NCI-H2171 treated with DMSO at 0.1 percent for 48 hours (cell line): ENCODE results near the gene OSBP2.

Experiments used
- DNase-seq: peaks from one replicate; lab custom pipeline; 2025; lab: John Stamatoyannopoulos, UW

The OSBP2 gene

DNA sequence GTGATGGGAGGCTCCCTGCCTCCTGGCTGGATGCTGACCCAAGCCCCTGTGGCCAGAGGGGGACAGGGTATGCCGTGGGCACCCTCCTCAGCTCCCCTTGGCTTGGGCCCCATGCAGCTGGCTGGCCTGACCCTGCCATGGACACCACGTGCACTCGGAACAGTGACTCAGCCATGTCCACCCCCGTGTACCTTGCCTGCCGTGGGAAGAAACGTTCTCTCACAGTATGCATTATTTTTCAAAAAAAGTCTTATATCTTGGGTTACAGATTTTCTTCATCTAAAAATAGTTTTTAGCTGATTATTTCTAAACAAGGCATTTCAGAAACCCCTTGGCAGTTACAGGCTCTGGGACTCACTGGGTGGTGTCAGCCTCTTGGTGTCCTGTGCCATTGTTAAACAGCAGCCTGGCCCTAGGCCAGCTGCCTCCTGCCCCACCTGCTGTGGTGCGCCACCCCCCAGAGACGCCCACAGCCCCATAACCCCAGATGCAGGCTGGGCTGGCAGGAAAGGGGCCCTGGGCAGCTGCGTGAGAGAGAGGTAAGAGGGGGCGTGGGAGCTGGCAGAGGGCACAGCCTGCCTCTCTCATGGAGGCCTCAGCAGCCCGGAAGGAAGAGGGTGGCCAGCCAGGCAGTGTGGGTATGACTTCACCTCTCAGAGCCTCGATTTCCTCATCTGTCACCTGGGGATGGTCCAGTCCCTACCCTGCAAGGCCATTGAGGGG is 174.2 kb downstream of the OSBP2 start:
- peak; percentile 56 for DNase-seq

- no peak for DNase-seq
These were observed 175.2 kb downstream of the OSBP2 start for GRCh38 chr22:30869667-30870395.

DNA sequence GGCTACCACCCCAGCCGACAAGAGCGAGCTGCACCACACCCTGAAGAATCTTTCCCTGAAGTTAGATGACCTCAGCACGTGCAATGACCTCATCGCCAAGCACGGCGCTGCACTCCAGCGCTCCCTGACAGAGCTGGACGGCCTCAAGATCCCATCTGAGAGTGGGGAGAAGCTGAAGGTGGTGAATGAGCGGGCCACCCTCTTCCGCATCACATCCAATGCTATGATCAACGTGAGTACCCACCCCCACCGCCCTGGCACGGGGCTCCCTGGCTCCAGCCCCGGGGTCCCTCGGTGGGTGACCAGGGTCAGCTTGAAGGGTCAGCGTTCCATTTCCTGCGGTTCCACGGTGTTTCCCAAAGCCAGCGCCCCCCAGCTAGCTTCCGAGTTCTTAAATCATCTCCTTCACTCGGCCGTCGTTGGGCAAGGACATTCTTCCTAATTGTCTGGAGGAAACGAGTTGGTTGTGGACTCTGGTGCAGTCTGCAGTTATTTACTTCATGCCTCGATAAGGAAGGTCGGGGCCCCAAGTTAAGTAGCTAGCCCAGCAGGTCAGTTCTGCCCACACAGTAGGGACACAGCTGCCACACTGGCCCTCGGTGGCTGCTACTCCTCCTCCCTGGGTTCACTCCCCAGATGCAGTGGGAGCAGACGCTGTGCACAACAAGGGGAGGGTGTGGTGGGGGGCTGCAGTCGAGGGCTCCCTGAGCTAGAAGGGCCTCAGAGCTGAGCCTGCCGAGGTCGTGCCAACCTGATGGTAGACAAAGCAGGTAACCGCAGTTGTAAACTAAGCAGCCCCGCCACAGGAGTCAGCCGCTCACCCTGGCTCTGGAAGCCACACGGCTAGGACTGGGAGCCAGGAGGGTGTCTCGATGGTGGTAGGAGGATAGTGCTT is 176.0 kb downstream of the OSBP2 start:
- no peak for DNase-seq

GRCh38 chr22:30871391-30872284 is 177.0 kb downstream of the OSBP2 start:
- no peak for DNase-seq

- DNase-seq, result peak; percentile 57
These were observed 177.8 kb downstream of the OSBP2 start for GRCh38 chr22:30872285-30873041.

- no peak for DNase-seq
These were observed 178.5 kb downstream of the OSBP2 start for GRCh38 chr22:30873086-30873650.

DNA sequence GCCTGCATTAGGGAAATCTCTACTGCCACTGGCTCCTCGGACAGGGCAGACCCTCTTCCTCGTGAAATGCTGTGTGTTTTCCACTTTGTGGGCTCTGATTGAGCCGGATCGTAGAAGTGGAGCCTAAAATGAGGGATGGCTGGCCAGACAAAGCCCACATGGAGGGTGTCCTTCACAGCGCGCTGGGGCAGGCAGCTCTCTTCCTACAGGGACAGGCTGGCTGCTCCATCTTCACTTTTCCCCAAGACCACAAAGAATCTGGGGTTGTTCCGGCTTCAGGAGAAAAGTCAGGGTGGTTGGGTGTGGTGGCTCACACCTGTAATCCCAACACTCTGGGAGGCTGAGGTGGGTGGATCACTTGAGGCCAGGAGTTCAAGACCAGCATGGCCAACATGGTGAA is 179.0 kb downstream of the OSBP2 start:
- DNase-seq, result no peak

- DNase-seq, result no peak
These were observed 180.0 kb downstream of the OSBP2 start for GRCh38 chr22:30874431-30875370.

DNA sequence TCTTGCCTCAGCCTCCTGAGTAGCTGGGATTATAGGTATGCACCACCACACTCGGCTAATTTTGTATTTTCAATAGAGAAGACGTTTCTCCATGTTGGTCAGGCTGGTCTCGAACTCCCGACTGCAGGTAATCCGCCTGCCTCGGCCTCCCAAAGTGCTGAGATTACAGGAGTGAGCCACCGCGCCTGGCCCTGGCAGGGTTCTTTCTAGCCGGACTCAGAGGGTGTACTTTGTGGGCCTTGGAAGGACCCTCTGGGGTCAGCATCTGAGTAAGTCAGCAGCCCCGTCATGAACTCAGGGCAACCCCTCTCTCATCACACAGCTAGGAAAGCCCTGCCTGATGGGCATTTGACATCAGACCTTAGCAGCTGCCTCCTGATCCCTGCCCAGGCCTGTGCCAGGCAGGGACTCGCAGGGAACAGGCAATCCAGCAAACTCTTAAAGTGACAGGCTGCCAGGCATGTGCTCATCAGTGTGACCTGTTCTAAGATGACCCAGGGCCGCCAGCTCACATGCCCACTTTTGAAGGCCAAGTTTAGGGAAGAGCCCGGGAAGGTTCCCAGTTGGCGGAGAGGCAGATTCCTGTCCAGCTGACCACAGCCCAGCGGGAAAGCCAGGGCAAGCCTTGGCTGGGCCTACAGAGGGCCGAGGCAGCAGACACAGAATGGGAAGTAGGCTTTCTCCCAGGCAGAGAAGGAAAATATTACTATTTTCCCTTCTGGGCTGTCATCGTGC is 181.0 kb downstream of the OSBP2 start:
- DNase-seq, result no peak

GRCh38 chr22:30876221-30876751 is 181.6 kb downstream of the OSBP2 start:
- DNase-seq, result no peak

GRCh38 chr22:30876915-30877553 is 182.4 kb downstream of the OSBP2 start:
- DNase-seq, result peak; percentile 91

- DNase-seq, result no peak
These were observed 183.2 kb downstream of the OSBP2 start for GRCh38 chr22:30877662-30878515.

DNA sequence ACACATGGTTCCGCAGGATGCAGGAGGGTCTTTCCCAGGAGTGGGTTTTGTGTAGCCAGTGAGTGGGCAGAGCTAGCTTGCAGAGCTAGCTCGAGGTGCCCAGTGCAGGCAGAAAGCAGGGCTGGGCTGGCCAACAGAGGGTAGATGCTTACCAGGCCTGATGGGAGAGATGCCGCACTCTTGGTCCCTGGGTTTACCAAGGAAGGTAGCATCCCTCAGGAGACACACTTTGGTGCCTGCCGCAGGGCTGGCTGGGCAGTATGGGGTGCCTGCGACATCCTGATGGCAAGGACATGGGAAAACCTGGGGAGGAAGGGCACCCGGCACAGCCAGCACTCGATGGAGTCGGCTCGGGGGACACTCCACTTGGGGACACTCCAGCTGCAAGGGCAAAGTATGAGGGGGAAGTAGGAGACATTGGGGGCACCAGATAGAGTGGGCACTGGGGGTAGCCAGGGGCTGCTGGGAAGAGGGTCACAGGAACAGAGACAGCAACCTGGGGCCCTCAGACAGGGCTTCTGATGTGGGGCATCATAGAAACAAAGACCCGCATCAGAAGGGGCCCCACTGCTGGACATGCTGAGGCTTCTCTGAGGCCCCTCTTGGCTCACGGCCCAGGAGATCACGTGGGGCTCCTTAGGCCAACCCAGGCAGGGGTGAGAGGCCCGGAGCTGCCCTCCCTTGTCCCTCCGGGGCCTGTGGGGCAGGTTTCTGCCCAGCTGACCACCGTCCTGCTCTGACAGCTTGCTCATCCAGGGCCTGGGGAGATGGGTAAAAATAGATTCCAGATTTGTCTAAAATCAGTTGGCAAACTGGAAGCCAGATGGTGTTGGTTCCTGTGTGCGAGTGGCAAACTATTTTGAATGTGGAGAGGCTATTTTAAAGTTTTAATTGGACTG is 184.1 kb downstream of the OSBP2 start:
- DNase-seq, result peak; percentile 45

DNA sequence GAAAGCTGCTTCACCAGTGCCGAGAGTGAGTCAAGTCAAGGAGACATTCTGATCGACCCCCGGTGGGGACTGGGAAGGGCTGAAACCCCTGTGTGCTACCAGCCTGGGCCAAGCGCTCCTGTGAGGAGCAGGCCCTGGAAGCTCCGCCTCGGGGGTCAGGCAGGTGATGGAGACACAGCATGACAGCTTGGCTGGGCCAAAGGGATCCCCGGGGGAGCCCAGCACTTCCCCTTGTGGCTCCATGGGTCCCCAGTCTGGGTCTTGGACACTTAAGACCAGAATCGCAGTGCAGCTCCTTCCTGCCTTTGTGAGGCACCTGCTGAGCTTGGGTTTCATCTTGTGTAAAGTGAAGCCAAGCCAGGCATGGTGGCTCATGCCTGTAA is 184.7 kb downstream of the OSBP2 start:
- DNase-seq, result no peak

DNA sequence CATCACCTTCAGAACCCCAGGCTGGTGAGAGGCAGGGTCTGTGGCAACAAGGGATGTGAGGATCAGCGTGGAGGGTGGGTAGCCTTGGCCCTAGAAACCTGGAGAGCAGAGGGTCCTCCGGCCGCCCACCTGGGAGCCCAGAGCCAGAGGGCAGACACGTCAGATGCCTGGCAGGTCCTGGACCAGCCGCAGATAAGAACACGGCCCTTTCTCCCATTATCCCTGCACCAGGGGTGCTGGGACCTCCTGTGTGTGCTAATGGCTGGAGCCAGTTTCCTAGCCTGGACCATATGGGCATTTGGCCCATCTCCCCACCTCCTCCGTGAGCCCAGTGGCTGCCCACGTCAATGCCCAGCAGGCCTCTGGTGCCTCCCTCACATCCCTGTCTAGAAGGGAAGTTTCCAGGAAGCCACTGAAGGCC is 185.5 kb downstream of the OSBP2 start:
- DNase-seq, result no peak

- DNase-seq, result no peak
These were observed 186.2 kb downstream of the OSBP2 start for GRCh38 chr22:30880847-30881246.
